ENCODE measurements around the gene TMEM232. TPM values are rescaled to one million over a fixed set of nuclear protein-coding genes. Genes with fewer than 3 reads are reported as not detected.

TMEM232 gene
- total RNA-seq, 1 donor from 2014 or later = 1.6 TPM

GRCh38 chr5:110431603-110432002, 294.9 kb downstream of the TMEM232 start:
- Mint-ChIP-seq H3K27me3 (peaks cover under 1% of the 10 kb centered on the region), H3K27ac (no peak overlapping the region), H3K4me3 (no peak overlapping the region), H3K4me1 (no peaks in the 10 kb centered on the region), H3K9me3 (no peaks in the 10 kb centered on the region), H3K36me3 (ENCODE audit: low read depth) (no peaks in the 10 kb centered on the region)
- DNase-seq = no peak
- intact Hi-C loops (cut with micrococcal nuclease) = no loop called here

- DNase-seq = no peak
- no peak overlapping the region for H3K27ac Mint-ChIP-seq
- H3K4me3 Mint-ChIP-seq = no peak overlapping the region
These were observed 312.1 kb downstream of the TMEM232 start for GRCh38 chr5:110414360-110414759.

GRCh38 chr5:110413856-110414255, 312.6 kb downstream of the TMEM232 start:
- Mint-ChIP-seq H3K27ac (no peak overlapping the region), H3K4me3 (no peak overlapping the region), H3K4me1 (no peaks in the 10 kb centered on the region), H3K36me3 (ENCODE audit: low read depth) (no peaks in the 10 kb centered on the region), H3K9me3 (no peaks in the 10 kb centered on the region), H3K27me3 (peaks cover 2% of the 10 kb centered on the region)
- intact Hi-C loops (cut with micrococcal nuclease) = loop anchor here (10.0 kb wide), 1 partner anchor 719 kb away; no protein-coding TSS in a partner anchor
- DNase-seq = no peak

More at GRCh38 chr5:110414360-110414759, 312.1 kb downstream of the TMEM232 start:
- Mint-ChIP-seq H3K27me3 (peaks cover 2% of the 10 kb centered on the region), H3K9me3 (no peaks in the 10 kb centered on the region), H3K4me1 (no peaks in the 10 kb centered on the region), H3K36me3 (ENCODE audit: low read depth) (no peaks in the 10 kb centered on the region)
- intact Hi-C loops (cut with micrococcal nuclease) = loop anchor here (10.0 kb wide), 1 partner anchor 720 kb away; no protein-coding TSS in a partner anchor

- H3K27ac Mint-ChIP-seq = no peak overlapping the region
- H3K36me3 Mint-ChIP-seq (ENCODE audit: low read depth) = no peaks in the 10 kb centered on the region
- H3K27me3 Mint-ChIP-seq = no peaks in the 10 kb centered on the region
- no peaks in the 10 kb centered on the region for H3K4me1 Mint-ChIP-seq
- H3K9me3 Mint-ChIP-seq = no peaks in the 10 kb centered on the region
- intact Hi-C loops (cut with micrococcal nuclease) = no loop called here
- no peak for DNase-seq
- no peak overlapping the region for H3K4me3 Mint-ChIP-seq
These were observed 316.9 kb downstream of the TMEM232 start for GRCh38 chr5:110409571-110409970.

GRCh38 chr5:110402562-110402961, 323.9 kb downstream of the TMEM232 start:
- H3K4me1 Mint-ChIP-seq = no peaks in the 10 kb centered on the region
- no peaks in the 10 kb centered on the region for H3K9me3 Mint-ChIP-seq
- intact Hi-C loops (cut with micrococcal nuclease) = no loop called here
- DNase-seq = no peak
- H3K36me3 Mint-ChIP-seq (ENCODE audit: low read depth) = no peaks in the 10 kb centered on the region
- H3K27ac Mint-ChIP-seq = no peak overlapping the region
- H3K27me3 Mint-ChIP-seq = no peaks in the 10 kb centered on the region
- H3K4me3 Mint-ChIP-seq = no peak overlapping the region

- Mint-ChIP-seq H3K27me3 (no peaks in the 10 kb centered on the region), H3K4me3 (no peak overlapping the region), H3K9me3 (no peaks in the 10 kb centered on the region), H3K4me1 (no peaks in the 10 kb centered on the region), H3K36me3 (ENCODE audit: low read depth) (no peaks in the 10 kb centered on the region), H3K27ac (no peak overlapping the region)
- intact Hi-C loops (cut with micrococcal nuclease) = no loop called here
- no peak for DNase-seq
These were observed 324.6 kb downstream of the TMEM232 start for GRCh38 chr5:110401881-110402280.

GRCh38 chr5:110398951-110399350, 327.5 kb downstream of the TMEM232 start:
- Mint-ChIP-seq H3K9me3 (no peaks in the 10 kb centered on the region), H3K4me3 (no peak overlapping the region), H3K27ac (no peak overlapping the region), H3K36me3 (ENCODE audit: low read depth) (no peaks in the 10 kb centered on the region), H3K27me3 (no peaks in the 10 kb centered on the region), H3K4me1 (no peaks in the 10 kb centered on the region)
- DNase-seq = no peak
- intact Hi-C loops (cut with micrococcal nuclease) = no loop called here

GRCh38 chr5:110397281-110397680, 329.2 kb downstream of the TMEM232 start:
- no peaks in the 10 kb centered on the region for H3K9me3 Mint-ChIP-seq
- no peaks in the 10 kb centered on the region for H3K4me1 Mint-ChIP-seq
- no peak for DNase-seq
- intact Hi-C loops (cut with micrococcal nuclease) = no loop called here
- no peak overlapping the region for H3K27ac Mint-ChIP-seq
- no peak overlapping the region for H3K4me3 Mint-ChIP-seq
- H3K36me3 Mint-ChIP-seq (ENCODE audit: low read depth) = no peaks in the 10 kb centered on the region
- no peaks in the 10 kb centered on the region for H3K27me3 Mint-ChIP-seq

GRCh38 chr5:110386782-110387181, 339.7 kb downstream of the TMEM232 start:
- H3K4me1 Mint-ChIP-seq = no peaks in the 10 kb centered on the region
- H3K27me3 Mint-ChIP-seq = no peaks in the 10 kb centered on the region
- peaks cover 5% of the 10 kb centered on the region for H3K9me3 Mint-ChIP-seq
- H3K27ac Mint-ChIP-seq = no peak overlapping the region
- no peak for DNase-seq
- no peaks in the 10 kb centered on the region for H3K36me3 Mint-ChIP-seq (ENCODE audit: low read depth)
- no peak overlapping the region for H3K4me3 Mint-ChIP-seq
- intact Hi-C loops (cut with micrococcal nuclease) = no loop called here

- no peaks in the 10 kb centered on the region for H3K36me3 Mint-ChIP-seq (ENCODE audit: low read depth)
- DNase-seq = no peak
These were observed 343.2 kb downstream of the TMEM232 start for GRCh38 chr5:110383231-110383630.

GRCh38 chr5:110377943-110378342, 348.5 kb downstream of the TMEM232 start:
- Mint-ChIP-seq H3K36me3 (ENCODE audit: low read depth) (no peaks in the 10 kb centered on the region), H3K27me3 (no peaks in the 10 kb centered on the region), H3K4me1 (no peaks in the 10 kb centered on the region), H3K4me3 (no peak overlapping the region), H3K27ac (no peak overlapping the region), H3K9me3 (no peaks in the 10 kb centered on the region)
- no peak for DNase-seq
- intact Hi-C loops (cut with micrococcal nuclease) = no loop called here

More at GRCh38 chr5:110383231-110383630, 343.2 kb downstream of the TMEM232 start:
- H3K27me3 Mint-ChIP-seq = no peaks in the 10 kb centered on the region
- intact Hi-C loops (cut with micrococcal nuclease) = no loop called here
- peaks cover 5% of the 10 kb centered on the region for H3K9me3 Mint-ChIP-seq
- H3K4me1 Mint-ChIP-seq = no peaks in the 10 kb centered on the region
- no peak overlapping the region for H3K27ac Mint-ChIP-seq
- no peak overlapping the region for H3K4me3 Mint-ChIP-seq

- intact Hi-C loops (cut with micrococcal nuclease) = no loop called here
- H3K27ac Mint-ChIP-seq = no peak overlapping the region
- DNase-seq = no peak
- no peak overlapping the region for H3K4me3 Mint-ChIP-seq
- no peaks in the 10 kb centered on the region for H3K27me3 Mint-ChIP-seq
- no peaks in the 10 kb centered on the region for H3K9me3 Mint-ChIP-seq
- H3K36me3 Mint-ChIP-seq (ENCODE audit: low read depth) = no peaks in the 10 kb centered on the region
- H3K4me1 Mint-ChIP-seq = no peaks in the 10 kb centered on the region
These were observed 349.1 kb downstream of the TMEM232 start for GRCh38 chr5:110377361-110377760.

- Mint-ChIP-seq H3K36me3 (ENCODE audit: low read depth) (no peaks in the 10 kb centered on the region), H3K9me3 (no peaks in the 10 kb centered on the region), H3K4me1 (no peaks in the 10 kb centered on the region), H3K27ac (no peak overlapping the region), H3K27me3 (no peaks in the 10 kb centered on the region), H3K4me3 (no peak overlapping the region)
- intact Hi-C loops (cut with micrococcal nuclease) = no loop called here
- no peak for DNase-seq
These were observed 350.1 kb downstream of the TMEM232 start for GRCh38 chr5:110376281-110376951.

- H3K27me3 Mint-ChIP-seq = no peaks in the 10 kb centered on the region
- H3K9me3 Mint-ChIP-seq = no peaks in the 10 kb centered on the region
- no peaks in the 10 kb centered on the region for H3K36me3 Mint-ChIP-seq (ENCODE audit: low read depth)
- H3K27ac Mint-ChIP-seq = no peak overlapping the region
- no peak overlapping the region for H3K4me3 Mint-ChIP-seq
- intact Hi-C loops (cut with micrococcal nuclease) = no loop called here
- H3K4me1 Mint-ChIP-seq = no peaks in the 10 kb centered on the region
- DNase-seq = no peak
These were observed 354.8 kb downstream of the TMEM232 start for GRCh38 chr5:110371725-110372041.
